Gastrocnemius medialis (tissue), 4 donors: Measurements from ENCODE around the gene DCDC2C.

Experiments
- POLR2A ChIP-seq, 2 donors: fragments of 450-650 bp; IDR thresholded peaks; one replicate each; pipeline ENCODE4 v1.6.1; 2017; ENCODE audit warnings: antibody characterized with exemption in 2 of 2, mild to moderate bottlenecking in 2 of 2, moderate library complexity in 2 of 2
- TF ChIP-seq, protein P1 (sequence below), 5 experiments: fragments of 450-650 bp in 3 of 5; fragments of 200-600 bp in 2 of 5; sonication (generic) in 2 of 5; IDR thresholded peaks in 4 of 5; conservative IDR thresholded peaks in 1 of 5; 1 replicate in 4 of 5; 2 replicates in 1 of 5; pipeline ENCODE4 v1.5.1; 2016 to 2019; ENCODE audit warnings: antibody characterized with exemption in 5 of 5, mild to moderate bottlenecking in 3 of 5, moderate library complexity in 3 of 5

DNA sequence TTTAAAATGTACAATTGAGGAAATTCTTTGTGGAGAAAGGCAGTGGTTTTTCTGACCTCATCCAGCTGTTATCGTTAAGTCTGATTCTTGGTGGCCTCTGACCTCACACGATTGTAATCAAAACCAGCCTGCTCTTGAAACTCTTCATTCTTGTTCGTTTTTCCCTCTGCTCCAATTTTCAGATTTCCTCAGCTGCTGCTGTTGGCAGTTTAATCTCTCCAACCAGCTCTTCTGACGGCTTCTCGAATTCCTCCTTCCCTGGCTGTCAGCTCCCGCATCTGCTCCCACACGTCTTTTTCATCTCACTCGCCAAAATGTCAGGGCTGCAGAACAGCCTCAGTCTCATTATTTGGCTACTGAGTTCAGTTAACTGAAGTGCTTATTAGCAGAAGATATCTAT is 136.1 kb downstream of the DCDC2C start:
- TF ChIP-seq, protein P1, sequence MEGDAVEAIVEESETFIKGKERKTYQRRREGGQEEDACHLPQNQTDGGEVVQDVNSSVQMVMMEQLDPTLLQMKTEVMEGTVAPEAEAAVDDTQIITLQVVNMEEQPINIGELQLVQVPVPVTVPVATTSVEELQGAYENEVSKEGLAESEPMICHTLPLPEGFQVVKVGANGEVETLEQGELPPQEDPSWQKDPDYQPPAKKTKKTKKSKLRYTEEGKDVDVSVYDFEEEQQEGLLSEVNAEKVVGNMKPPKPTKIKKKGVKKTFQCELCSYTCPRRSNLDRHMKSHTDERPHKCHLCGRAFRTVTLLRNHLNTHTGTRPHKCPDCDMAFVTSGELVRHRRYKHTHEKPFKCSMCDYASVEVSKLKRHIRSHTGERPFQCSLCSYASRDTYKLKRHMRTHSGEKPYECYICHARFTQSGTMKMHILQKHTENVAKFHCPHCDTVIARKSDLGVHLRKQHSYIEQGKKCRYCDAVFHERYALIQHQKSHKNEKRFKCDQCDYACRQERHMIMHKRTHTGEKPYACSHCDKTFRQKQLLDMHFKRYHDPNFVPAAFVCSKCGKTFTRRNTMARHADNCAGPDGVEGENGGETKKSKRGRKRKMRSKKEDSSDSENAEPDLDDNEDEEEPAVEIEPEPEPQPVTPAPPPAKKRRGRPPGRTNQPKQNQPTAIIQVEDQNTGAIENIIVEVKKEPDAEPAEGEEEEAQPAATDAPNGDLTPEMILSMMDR (IDR thresholded peaks at IDR 0.05 in 4 of 5, conservative IDR thresholded peaks at IDR 0.05 in 1 of 5) = no peak
- no peak for TF ChIP-seq POLR2A (IDR thresholded peaks at IDR 0.05)
